Prostate gland (tissue), 2 donors: Measurements from ENCODE around the gene SOBP. TPM values are rescaled to one million over a fixed set of nuclear protein-coding genes. Genes with fewer than 3 reads are reported as not detected.

Source experiments
- DNase-seq: peaks from one replicate; pipeline ENCODE4 v3.0.0-alpha.2; 2019; ENCODE audit warnings: low spot score
- H3K27ac ChIP-seq, 2 donors: fragments of 200-600 bp; sonication (generic); 2 replicates each; pipeline ENCODE4 v1.5.1; 2017 to 2019
- H3K27me3 ChIP-seq: fragments of 200-600 bp; sonication (generic); replicated peaks from 2 replicates; pipeline ENCODE4 v1.5.1; 2019; ENCODE audit not compliant: insufficient read depth
- H3K36me3 ChIP-seq, 2 donors: fragments of 200-600 bp; sonication (generic); 1 replicate in 1 of 2; 2 replicates in 1 of 2; pipeline versions ENCODE4 v1.5.1 to v1.8.1; 2017 to 2019
- H3K4me1 ChIP-seq: fragments of 200-600 bp; sonication (generic); replicated peaks from 2 replicates; pipeline ENCODE4 v1.5.1; 2019
- H3K4me3 ChIP-seq, 2 donors: fragments of 200-600 bp; sonication (generic); 2 replicates each; pipeline ENCODE4 v1.5.1; 2017 to 2019
- H3K9me3 ChIP-seq: fragments of 200-600 bp; sonication (generic); 2 replicates; pipeline ENCODE4 v1.5.1; 2017
- CTCF ChIP-seq, 4 experiments: fragments of 200-600 bp in 2 of 4; fragments of 450-650 bp in 2 of 4; sonication (generic) in 2 of 4; IDR thresholded peaks; 1 replicate in 3 of 4; 2 replicates in 1 of 4; pipeline ENCODE4 v1.5.1; 2016 to 2019; ENCODE audit warnings: antibody characterized with exemption in 4 of 4, mild to moderate bottlenecking in 2 of 4, moderate library complexity in 2 of 4
- POLR2A ChIP-seq: fragments of 450-650 bp; IDR thresholded peaks from one replicate; pipeline ENCODE4 v1.6.1; 2016; ENCODE audit warnings: antibody characterized with exemption, mild to moderate bottlenecking
- POLR2AphosphoS5 ChIP-seq: sonication (generic); formaldehyde crosslinking; IDR thresholded peaks from one replicate; pipeline ENCODE4 v1.6.1; 2017; ENCODE audit warnings: antibody characterized with exemption
- WGBS: methylation state at CpG from one replicate; pipeline ENCODE4 v1.1.5; 2018; 5-methylcytosine and 5-hydroxymethylcytosine counted together
- intact Hi-C: fragments of 100-400 bp; cut with DNase I; formaldehyde crosslinking; loops from one replicate; pipeline ENCODE4 v1.14.2; 2022
- total RNA-seq, 2 donors: library from RNA; depleted of rRNA; stranded (reverse); fragments of >200 nt; gene quantifications; one replicate each; pipeline ENCODE4 v1.1.0, GENCODE V29; 2016

SOBP gene
- total RNA-seq, 2 donors from 2014 or later = 15.8 to 23.3 TPM

GRCh38 chr6:107616775-107617174 lies 126.9 kb downstream of the SOBP start:
- TF ChIP-seq CTCF (IDR thresholded peaks at IDR 0.05) (no peak), POLR2AphosphoS5 (no peak), POLR2A (no peak)
- no peaks in the 10 kb centered on the region for H3K4me1 ChIP-seq
- no peak overlapping the region for H3K27ac ChIP-seq
- no peak for DNase-seq
- H3K4me3 ChIP-seq = no peak overlapping the region
- no peaks in the 10 kb centered on the region for H3K36me3 ChIP-seq
- H3K9me3 ChIP-seq = no peaks in the 10 kb centered on the region
- no peaks in the 10 kb centered on the region for H3K27me3 ChIP-seq
- intact Hi-C loops = no loop called here
- 89% methylated on average over 9 of the region's 9 CpGs for WGBS

- WGBS = 94% methylated on average over 6 of the region's 6 CpGs
- no peaks in the 10 kb centered on the region for H3K36me3 ChIP-seq
- H3K4me1 ChIP-seq = no peaks in the 10 kb centered on the region
- no peak for DNase-seq
- intact Hi-C loops = no loop called here
- no peak overlapping the region for H3K4me3 ChIP-seq
- no peaks in the 10 kb centered on the region for H3K27me3 ChIP-seq
- H3K27ac ChIP-seq = no peak overlapping the region
- no peak for TF ChIP-seq CTCF (IDR thresholded peaks at IDR 0.05)
- TF ChIP-seq POLR2AphosphoS5 = no peak
- no peaks in the 10 kb centered on the region for H3K9me3 ChIP-seq
Measured at GRCh38 chr6:107617341-107617932, 127.5 kb downstream of the SOBP start.

GRCh38 chr6:107618672-107619071 lies 128.8 kb downstream of the SOBP start:
- intact Hi-C loops = no loop called here
- Histone ChIP-seq H3K36me3 (no peaks in the 10 kb centered on the region), H3K9me3 (no peaks in the 10 kb centered on the region), H3K4me1 (no peaks in the 10 kb centered on the region), H3K27me3 (no peaks in the 10 kb centered on the region), H3K4me3 (no peak overlapping the region), H3K27ac (no peak overlapping the region)
- TF ChIP-seq POLR2A = no peak
- TF ChIP-seq CTCF (IDR thresholded peaks at IDR 0.05) = no peak
- no peak for TF ChIP-seq POLR2AphosphoS5
- WGBS = 97% methylated on average over 9 of the region's 9 CpGs
- DNase-seq = no peak

- Histone ChIP-seq H3K27me3 (no peaks in the 10 kb centered on the region), H3K4me1 (no peaks in the 10 kb centered on the region), H3K27ac (no peak overlapping the region), H3K4me3 (no peak overlapping the region), H3K9me3 (no peaks in the 10 kb centered on the region), H3K36me3 (no peaks in the 10 kb centered on the region)
- no peak for DNase-seq
- intact Hi-C loops = no loop called here
- WGBS = 65% methylated on average over 2 of the region's 2 CpGs
- no peak for TF ChIP-seq CTCF (IDR thresholded peaks at IDR 0.05)
- TF ChIP-seq POLR2A = no peak
- TF ChIP-seq POLR2AphosphoS5 = no peak
Measured at GRCh38 chr6:107620732-107621131, 130.8 kb downstream of the SOBP start.

GRCh38 chr6:107621229-107621937 lies 131.5 kb downstream of the SOBP start:
- H3K4me1 ChIP-seq = no peaks in the 10 kb centered on the region
- H3K4me3 ChIP-seq = no peak overlapping the region
- no peak for DNase-seq
- no peaks in the 10 kb centered on the region for H3K36me3 ChIP-seq
- no peak overlapping the region for H3K27ac ChIP-seq
- TF ChIP-seq POLR2A (no peak), CTCF (IDR thresholded peaks at IDR 0.05) (no peak), POLR2AphosphoS5 (no peak)
- intact Hi-C loops = no loop called here
- no peaks in the 10 kb centered on the region for H3K27me3 ChIP-seq
- H3K9me3 ChIP-seq = no peaks in the 10 kb centered on the region
- WGBS = 74% methylated on average over 6 of the region's 6 CpGs
